Right lobe of liver (tissue), 4 donors: Measurements from ENCODE around the gene RPL39.

Source experiments
- POLR2A ChIP-seq: fragments of 450-650 bp; IDR thresholded peaks from one replicate; pipeline ENCODE4 v1.6.1; 2017; ENCODE audit warnings: antibody characterized with exemption, mild to moderate bottlenecking
- TF ChIP-seq, protein P1 (sequence below), 4 donors: fragments of 200-600 bp in 3 of 4; fragments of 450-650 bp in 1 of 4; IDR thresholded peaks; one replicate each; pipeline versions ENCODE4 v1.5.1 to v1.8.0; 2016 to 2022; ENCODE audit warnings: antibody characterized with exemption in 4 of 4, mild to moderate bottlenecking in 2 of 4
- donor health status: DM: no; HTN: no; CAD: no.
- donor health status: DM: no; HTN: no; CAD: no.
- donor health status: DM: no; HTN: yes; CAD: no.

DNA sequence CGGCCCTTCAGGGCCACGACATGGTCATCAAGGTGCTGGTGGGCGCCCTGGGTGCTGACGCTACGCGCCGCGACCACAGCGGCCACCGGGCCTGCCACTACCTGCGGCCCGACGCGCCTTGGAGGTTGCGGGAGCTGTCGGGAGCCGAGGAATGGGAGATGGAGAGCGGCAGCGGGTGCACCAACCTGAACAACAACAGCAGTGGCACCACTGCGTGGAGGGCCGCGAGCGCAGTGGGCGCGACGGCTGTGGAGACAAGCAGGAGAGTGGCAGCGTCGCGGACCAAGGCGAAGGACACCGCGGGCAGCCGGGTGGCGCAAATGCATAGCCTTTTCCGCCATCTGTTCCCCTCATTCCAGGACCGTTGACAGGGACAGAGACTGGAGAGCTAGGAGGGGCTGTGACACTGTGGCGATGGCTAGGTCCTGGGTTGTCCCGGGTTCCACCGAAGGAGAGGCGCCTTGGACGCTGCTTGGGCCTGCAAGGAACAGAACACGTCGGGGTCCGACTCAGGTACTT lies 32.1 kb downstream of the RPL39 start:
- TF ChIP-seq, protein P1, sequence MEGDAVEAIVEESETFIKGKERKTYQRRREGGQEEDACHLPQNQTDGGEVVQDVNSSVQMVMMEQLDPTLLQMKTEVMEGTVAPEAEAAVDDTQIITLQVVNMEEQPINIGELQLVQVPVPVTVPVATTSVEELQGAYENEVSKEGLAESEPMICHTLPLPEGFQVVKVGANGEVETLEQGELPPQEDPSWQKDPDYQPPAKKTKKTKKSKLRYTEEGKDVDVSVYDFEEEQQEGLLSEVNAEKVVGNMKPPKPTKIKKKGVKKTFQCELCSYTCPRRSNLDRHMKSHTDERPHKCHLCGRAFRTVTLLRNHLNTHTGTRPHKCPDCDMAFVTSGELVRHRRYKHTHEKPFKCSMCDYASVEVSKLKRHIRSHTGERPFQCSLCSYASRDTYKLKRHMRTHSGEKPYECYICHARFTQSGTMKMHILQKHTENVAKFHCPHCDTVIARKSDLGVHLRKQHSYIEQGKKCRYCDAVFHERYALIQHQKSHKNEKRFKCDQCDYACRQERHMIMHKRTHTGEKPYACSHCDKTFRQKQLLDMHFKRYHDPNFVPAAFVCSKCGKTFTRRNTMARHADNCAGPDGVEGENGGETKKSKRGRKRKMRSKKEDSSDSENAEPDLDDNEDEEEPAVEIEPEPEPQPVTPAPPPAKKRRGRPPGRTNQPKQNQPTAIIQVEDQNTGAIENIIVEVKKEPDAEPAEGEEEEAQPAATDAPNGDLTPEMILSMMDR (IDR thresholded peaks at IDR 0.05), result no peak
- TF ChIP-seq POLR2A, result no peak
